Body of pancreas (tissue), 4 donors: ENCODE results near the gene PRODH2. TPM values are rescaled to one million over a fixed set of nuclear protein-coding genes. Genes with fewer than 3 reads are reported as not detected.

ENCODE experiments used
- ATAC-seq: fragments of 150-250 bp; one replicate; pipeline ENCODE4 v1.9.1; 2016
- DNase-seq, 4 donors: peaks; one replicate each; pipeline ENCODE4 v3.0.0-alpha.2; 2019
- H3K27ac ChIP-seq, 4 donors: fragments of 200-600 bp; sonication (generic); 1 replicate in 3 of 4; 2 replicates in 1 of 4; pipeline versions ENCODE4 v1.5.1 to v1.6.1; 2016 to 2019; ENCODE audit warnings: mild to moderate bottlenecking in 1 of 4, mixed read lengths in 1 of 4, moderate library complexity in 1 of 4
- H3K27me3 ChIP-seq, 2 donors: fragments of 200-600 bp; sonication (generic); one replicate each; pipeline ENCODE4 v1.6.0; 2016; ENCODE audit warnings: mild to moderate bottlenecking in 1 of 2
- H3K36me3 ChIP-seq, 2 donors: fragments of 200-600 bp; sonication (generic); replicated peaks in 1 of 2; 2 replicates each; pipeline ENCODE4 v1.5.1; 2016; ENCODE audit warnings: low read depth in 2 of 2; ENCODE audit not compliant: insufficient read depth in 1 of 2
- H3K4me1 ChIP-seq: fragments of 200-600 bp; sonication (generic); one replicate; pipeline ENCODE4 v1.6.0; 2016
- H3K4me3 ChIP-seq, 2 donors: fragments of 200-600 bp; sonication (generic); 1 replicate in 1 of 2; 2 replicates in 1 of 2; pipeline ENCODE4 v1.5.1; 2016 to 2019
- H3K9me3 ChIP-seq, 3 donors: fragments of 200-600 bp; sonication (generic); 1 replicate in 2 of 3; 2 replicates in 1 of 3; pipeline ENCODE4 v1.5.1; 2016
- POLR2A ChIP-seq, 3 donors: fragments of 450-650 bp; IDR thresholded peaks; one replicate each; pipeline ENCODE4 v1.6.1; 2016; ENCODE audit warnings: antibody characterized with exemption in 3 of 3, mild to moderate bottlenecking in 2 of 3
- WGBS, 2 donors: methylation state at CpG; one replicate each; pipeline ENCODE4 v1.1.5; 2017; 5-methylcytosine and 5-hydroxymethylcytosine counted together
- intact Hi-C: fragments of 100-400 bp; cut with DNase I; formaldehyde crosslinking; loops from one replicate; pipeline ENCODE4 v1.15.1; 2023
- total RNA-seq, 2 donors: library from RNA; depleted of rRNA; stranded (reverse); fragments of >200 nt; gene quantifications; one replicate each; pipeline ENCODE4 v1.1.0, GENCODE V29; 2016
- TF ChIP-seq, protein P1 (sequence below), 7 experiments: fragments of 450-650 bp in 4 of 7; fragments of 200-600 bp in 3 of 7; sonication (generic) in 3 of 7; IDR thresholded peaks; one replicate each; pipeline ENCODE4 v1.5.1; 2016 to 2019; ENCODE audit warnings: antibody characterized with exemption in 7 of 7

The PRODH2 gene
- total RNA-seq, 2 donors from 2014 or later: 0.99 to 3.9 TPM

DNA sequence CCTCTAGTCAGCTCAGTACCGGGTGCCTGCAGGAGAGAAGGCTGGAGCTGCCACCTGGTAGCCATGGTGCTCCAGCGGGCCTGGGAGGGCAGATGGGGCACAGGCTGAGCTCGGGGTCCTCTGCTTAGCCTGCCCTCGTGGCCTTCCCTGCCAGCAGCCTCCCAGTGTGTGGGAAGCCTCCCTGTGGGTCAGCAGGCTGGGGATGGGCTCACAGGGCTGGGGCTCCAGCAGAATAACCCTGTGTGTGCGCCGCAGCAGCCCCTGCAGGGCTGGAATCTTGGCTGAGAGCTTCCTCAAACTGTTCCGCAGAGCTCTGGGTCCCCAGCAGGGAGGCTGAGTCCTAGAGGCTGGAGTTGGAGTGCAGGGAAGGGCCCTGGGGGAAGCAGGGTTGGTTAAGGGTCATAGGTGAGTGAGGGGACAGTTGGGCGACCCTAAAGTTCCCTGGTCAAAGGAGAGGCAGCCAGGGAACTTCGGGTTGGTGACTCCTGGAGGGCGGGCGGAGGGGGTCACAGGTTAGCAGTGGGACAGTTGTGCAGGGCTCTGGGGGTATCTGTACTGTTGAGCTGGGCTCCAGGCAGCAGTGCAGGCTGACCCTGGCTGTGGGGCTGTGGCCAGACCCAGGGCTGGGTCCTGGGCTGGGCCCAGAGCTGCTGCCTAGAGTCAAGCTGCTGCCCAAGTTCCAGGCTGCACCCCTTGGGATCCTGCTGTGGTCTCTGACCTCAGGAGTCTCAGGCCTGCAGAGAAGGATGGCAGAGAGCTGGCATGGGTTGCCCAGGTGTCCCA lies 23.3 kb downstream of the PRODH2 start:
- 81 to 94% methylated on average over 8 to 11 of the region's 11 CpGs for WGBS, 2 donors
- Histone ChIP-seq H3K27me3 (no peaks in the 10 kb centered on the region), H3K4me1 (peaks cover 20% of the 10 kb centered on the region), H3K9me3 (no peaks in the 10 kb centered on the region), H3K4me3 (no peak overlapping the region), H3K36me3 (no peaks in the 10 kb centered on the region), H3K27ac (no peak overlapping the region)
- no peak for TF ChIP-seq POLR2A (IDR thresholded peaks at IDR 0.05)
- TF ChIP-seq, protein P1, sequence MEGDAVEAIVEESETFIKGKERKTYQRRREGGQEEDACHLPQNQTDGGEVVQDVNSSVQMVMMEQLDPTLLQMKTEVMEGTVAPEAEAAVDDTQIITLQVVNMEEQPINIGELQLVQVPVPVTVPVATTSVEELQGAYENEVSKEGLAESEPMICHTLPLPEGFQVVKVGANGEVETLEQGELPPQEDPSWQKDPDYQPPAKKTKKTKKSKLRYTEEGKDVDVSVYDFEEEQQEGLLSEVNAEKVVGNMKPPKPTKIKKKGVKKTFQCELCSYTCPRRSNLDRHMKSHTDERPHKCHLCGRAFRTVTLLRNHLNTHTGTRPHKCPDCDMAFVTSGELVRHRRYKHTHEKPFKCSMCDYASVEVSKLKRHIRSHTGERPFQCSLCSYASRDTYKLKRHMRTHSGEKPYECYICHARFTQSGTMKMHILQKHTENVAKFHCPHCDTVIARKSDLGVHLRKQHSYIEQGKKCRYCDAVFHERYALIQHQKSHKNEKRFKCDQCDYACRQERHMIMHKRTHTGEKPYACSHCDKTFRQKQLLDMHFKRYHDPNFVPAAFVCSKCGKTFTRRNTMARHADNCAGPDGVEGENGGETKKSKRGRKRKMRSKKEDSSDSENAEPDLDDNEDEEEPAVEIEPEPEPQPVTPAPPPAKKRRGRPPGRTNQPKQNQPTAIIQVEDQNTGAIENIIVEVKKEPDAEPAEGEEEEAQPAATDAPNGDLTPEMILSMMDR (IDR thresholded peaks at IDR 0.05): no peak
- ATAC-seq: no peak
- no peak for DNase-seq
- intact Hi-C loops: no loop called here

- Histone ChIP-seq H3K4me1 (peaks cover 20% of the 10 kb centered on the region), H3K9me3 (no peaks in the 10 kb centered on the region), H3K27ac (no peak overlapping the region), H3K27me3 (no peaks in the 10 kb centered on the region), H3K36me3 (no peaks in the 10 kb centered on the region), H3K4me3 (no peak overlapping the region)
- 78 to 81% methylated on average over 8 to 9 of the region's 12 CpGs for WGBS, 2 donors
- DNase-seq (no peak), ATAC-seq (no peak)
- intact Hi-C loops: no loop called here
- no peak for TF ChIP-seq POLR2A (IDR thresholded peaks at IDR 0.05)
- TF ChIP-seq, protein P1 (IDR thresholded peaks at IDR 0.05): no peak
Observed at GRCh38 chr19:35788205-35788960, 24.3 kb downstream of the PRODH2 start.

DNA sequence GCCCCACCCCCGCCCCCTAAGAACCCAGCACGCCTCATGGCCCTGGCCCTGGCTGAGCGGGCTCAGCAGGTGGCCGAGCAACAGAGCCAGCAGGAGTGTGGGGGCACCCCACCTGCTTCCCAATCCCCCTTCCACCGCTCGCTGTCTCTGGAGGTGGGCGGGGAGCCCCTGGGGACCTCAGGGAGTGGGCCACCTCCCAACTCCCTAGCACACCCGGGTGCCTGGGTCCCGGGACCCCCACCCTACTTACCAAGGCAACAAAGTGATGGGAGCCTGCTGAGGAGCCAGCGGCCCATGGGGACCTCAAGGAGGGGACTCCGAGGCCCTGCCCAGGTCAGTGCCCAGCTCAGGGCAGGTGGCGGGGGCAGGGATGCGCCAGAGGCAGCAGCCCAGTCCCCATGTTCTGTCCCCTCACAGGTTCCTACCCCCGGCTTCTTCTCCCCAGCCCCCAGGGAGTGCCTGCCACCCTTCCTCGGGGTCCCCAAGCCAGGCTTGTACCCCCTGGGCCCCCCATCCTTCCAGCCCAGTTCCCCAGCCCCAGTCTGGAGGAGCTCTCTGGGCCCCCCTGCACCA lies 25.3 kb downstream of the PRODH2 start:
- ATAC-seq (no peak), DNase-seq (no peak)
- no peak for TF ChIP-seq POLR2A (IDR thresholded peaks at IDR 0.05)
- TF ChIP-seq, protein P1 (IDR thresholded peaks at IDR 0.05): no peak
- Histone ChIP-seq H3K4me3 (no peak overlapping the region), H3K9me3 (no peaks in the 10 kb centered on the region), H3K4me1 (peaks cover 18% of the 10 kb centered on the region), H3K36me3 (no peaks in the 10 kb centered on the region), H3K27me3 (no peaks in the 10 kb centered on the region), H3K27ac (no peak overlapping the region)
- WGBS, 2 donors: 94 to 100% methylated on average over 3 to 13 of the region's 15 CpGs
- intact Hi-C loops: no loop called here

DNA sequence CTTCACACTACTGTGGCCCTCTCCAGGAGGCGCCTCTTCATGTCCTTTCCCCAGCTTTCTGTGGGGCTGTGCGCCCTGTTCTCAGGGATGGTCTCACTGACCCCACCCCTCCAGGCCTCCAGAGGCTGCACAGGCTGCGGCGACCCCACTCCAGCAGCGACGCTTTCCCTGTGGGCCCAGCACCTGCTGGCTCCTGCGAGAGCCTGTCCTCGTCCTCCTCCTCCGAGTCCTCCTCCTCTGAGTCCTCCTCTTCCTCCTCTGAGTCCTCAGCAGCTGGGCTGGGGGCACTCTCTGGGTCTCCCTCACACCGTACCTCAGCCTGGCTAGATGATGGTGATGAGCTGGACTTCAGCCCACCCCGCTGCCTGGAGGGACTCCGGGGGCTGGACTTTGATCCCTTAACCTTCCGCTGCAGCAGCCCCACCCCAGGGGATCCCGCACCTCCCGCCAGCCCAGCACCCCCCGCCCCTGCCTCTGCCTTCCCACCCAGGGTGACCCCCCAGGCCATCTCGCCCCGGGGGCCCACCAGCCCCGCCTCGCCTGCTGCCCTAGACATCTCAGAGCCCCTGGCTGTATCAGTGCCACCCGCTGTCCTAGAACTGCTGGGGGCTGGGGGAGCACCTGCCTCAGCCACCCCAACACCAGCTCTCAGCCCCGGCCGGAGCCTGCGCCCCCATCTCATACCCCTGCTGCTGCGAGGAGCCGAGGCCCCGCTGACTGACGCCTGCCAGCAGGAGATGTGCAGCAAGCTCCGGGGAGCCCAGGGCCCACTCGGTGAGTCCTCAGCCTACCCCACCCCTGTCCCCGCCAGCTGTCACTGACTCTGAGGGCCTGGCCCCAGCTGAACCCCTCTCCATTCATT lies 26.1 kb downstream of the PRODH2 start:
- H3K4me3 ChIP-seq: no peak overlapping the region
- peaks cover 10% of the 10 kb centered on the region for H3K4me1 ChIP-seq
- H3K9me3 ChIP-seq: no peaks in the 10 kb centered on the region
- no peak for ATAC-seq
- DNase-seq: no peak
- H3K27ac ChIP-seq: no peak overlapping the region
- intact Hi-C loops: no loop called here
- no peak for TF ChIP-seq POLR2A (IDR thresholded peaks at IDR 0.05)
- TF ChIP-seq, protein P1 (IDR thresholded peaks at IDR 0.05): no peak
- 84 to 91% methylated on average over 20 to 22 of the region's 31 CpGs for WGBS, 2 donors
- no peaks in the 10 kb centered on the region for H3K36me3 ChIP-seq
- no peaks in the 10 kb centered on the region for H3K27me3 ChIP-seq
